Activated B cell treated with CpG ODN at 0.5 μM for 24 hours (primary cell): Measurements from ENCODE around the gene MOB3C. TPM values are rescaled to one million over a fixed set of nuclear protein-coding genes. Genes with fewer than 3 reads are reported as not detected.
"Not testable (repeated sequence)": the region's sequence is repeated elsewhere in the genome, so short reads cannot be mapped to it uniquely, and the experiment has no call there.

ENCODE experiments used
- ATAC-seq: fragments of 200-7000 bp; cut with Tn5 transposase; one replicate; pipeline ENCODE4 v1.10.0; 2021; ENCODE audit warnings: low read depth, mild to moderate bottlenecking, moderate library complexity
- CTCF ChIA-PET: fragments of 350-600 bp; sonication (Branson Sonifier 250); formaldehyde crosslinking; loops from one replicate; lab custom pipeline; 2021; ENCODE audit warnings: antibody characterized with exemption; lab: Charles Lee
- POLR2A ChIA-PET: fragments of 350-600 bp; sonication (Branson Sonifier 250); formaldehyde crosslinking; loops from one replicate; lab custom pipeline; 2021; ENCODE audit warnings: antibody characterized with exemption; lab: Charles Lee
- DNase-seq: peaks from one replicate; pipeline ENCODE4 v3.0.0; 2022
- H3K27ac Mint-ChIP-seq: one replicate; pipeline ENCODE4 v1.8.0; 2020; ENCODE audit warnings: mixed read lengths
- H3K27me3 Mint-ChIP-seq: one replicate; pipeline ENCODE4 v1.8.0; 2021; ENCODE audit warnings: mixed read lengths
- H3K36me3 Mint-ChIP-seq: one replicate; pipeline ENCODE4 v1.8.0; 2021; ENCODE audit warnings: low read depth, mixed read lengths
- H3K4me1 Mint-ChIP-seq: one replicate; pipeline ENCODE4 v1.8.0; 2021; ENCODE audit warnings: mixed read lengths
- H3K4me3 Mint-ChIP-seq: one replicate; pipeline ENCODE4 v1.8.0; 2020; ENCODE audit warnings: mild to moderate bottlenecking, mixed read lengths
- H3K9me3 Mint-ChIP-seq: one replicate; pipeline ENCODE4 v1.8.0; 2020; ENCODE audit warnings: mixed read lengths
- intact Hi-C: fragments of 100-400 bp; cut with micrococcal nuclease; formaldehyde crosslinking; loops from one replicate; pipeline ENCODE4 v1.15.1; 2024
- total RNA-seq: library from RNA; stranded (reverse); gene quantifications from 2 replicates; pipeline ENCODE4 v1.2.3, GENCODE V29; 2022
- TF ChIP-seq, protein P1 (sequence below): fragments of 200-600 bp; IDR thresholded peaks from one replicate; pipeline ENCODE4 v1.8.0; 2022; ENCODE audit warnings: antibody characterized with exemption, mild to moderate bottlenecking

Gene MOB3C
- total RNA-seq, 1 donor from 2014 or later: 10.7 TPM

DNA sequence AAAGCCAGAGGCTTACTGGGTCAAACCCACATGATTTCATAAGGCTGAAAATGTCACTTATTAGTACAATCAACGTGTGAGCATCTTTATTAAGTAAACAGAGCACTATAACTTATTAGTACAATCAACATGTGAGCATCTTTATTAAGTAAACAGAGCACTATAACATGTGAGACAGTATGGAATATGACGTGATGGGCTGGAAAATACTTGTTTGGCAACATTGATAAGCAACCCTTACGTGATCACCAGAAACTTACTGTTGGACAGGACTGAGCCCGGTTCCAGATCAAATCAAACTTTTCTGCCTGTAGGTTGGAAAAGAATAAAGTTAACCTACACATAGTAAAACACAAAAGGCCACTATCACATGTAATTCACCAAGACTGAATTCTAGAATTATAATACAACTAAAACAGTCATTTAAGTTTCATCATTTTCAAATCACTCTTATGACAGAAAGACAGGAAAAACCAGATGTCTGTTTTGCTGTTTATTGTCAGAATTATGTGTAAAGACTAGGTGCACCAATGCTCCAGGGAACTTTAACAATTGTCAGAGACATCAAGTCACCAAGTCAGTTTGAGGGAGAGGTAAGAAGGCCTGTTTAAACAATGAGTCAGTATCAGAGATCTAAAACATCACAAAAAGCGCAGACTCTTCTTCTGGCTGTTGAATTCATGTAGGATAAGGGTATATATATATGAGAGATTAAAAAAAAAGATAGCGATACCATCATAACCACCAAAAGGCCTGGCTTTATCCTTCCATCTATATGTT is 35.9 kb upstream of the MOB3C start:
- ATAC-seq: no peak
- intact Hi-C loops: no loop called here
- ChIA-PET CTCF (no interaction called here), POLR2A (interaction anchor here (0.7 kb wide), 1 partner anchor 51 kb away, joined by 7 read pairs; no protein-coding TSS in a partner anchor)
- H3K27me3 Mint-ChIP-seq: no peaks in the 10 kb centered on the region
- TF ChIP-seq, protein P1, sequence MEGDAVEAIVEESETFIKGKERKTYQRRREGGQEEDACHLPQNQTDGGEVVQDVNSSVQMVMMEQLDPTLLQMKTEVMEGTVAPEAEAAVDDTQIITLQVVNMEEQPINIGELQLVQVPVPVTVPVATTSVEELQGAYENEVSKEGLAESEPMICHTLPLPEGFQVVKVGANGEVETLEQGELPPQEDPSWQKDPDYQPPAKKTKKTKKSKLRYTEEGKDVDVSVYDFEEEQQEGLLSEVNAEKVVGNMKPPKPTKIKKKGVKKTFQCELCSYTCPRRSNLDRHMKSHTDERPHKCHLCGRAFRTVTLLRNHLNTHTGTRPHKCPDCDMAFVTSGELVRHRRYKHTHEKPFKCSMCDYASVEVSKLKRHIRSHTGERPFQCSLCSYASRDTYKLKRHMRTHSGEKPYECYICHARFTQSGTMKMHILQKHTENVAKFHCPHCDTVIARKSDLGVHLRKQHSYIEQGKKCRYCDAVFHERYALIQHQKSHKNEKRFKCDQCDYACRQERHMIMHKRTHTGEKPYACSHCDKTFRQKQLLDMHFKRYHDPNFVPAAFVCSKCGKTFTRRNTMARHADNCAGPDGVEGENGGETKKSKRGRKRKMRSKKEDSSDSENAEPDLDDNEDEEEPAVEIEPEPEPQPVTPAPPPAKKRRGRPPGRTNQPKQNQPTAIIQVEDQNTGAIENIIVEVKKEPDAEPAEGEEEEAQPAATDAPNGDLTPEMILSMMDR: no peak
- H3K4me1 Mint-ChIP-seq: no peaks in the 10 kb centered on the region
- no peak overlapping the region for H3K4me3 Mint-ChIP-seq
- no peak overlapping the region for H3K27ac Mint-ChIP-seq
- peaks cover 9% of the 10 kb centered on the region for H3K9me3 Mint-ChIP-seq
- peaks cover 71% of the 10 kb centered on the region for H3K36me3 Mint-ChIP-seq
- no peak for DNase-seq

DNA sequence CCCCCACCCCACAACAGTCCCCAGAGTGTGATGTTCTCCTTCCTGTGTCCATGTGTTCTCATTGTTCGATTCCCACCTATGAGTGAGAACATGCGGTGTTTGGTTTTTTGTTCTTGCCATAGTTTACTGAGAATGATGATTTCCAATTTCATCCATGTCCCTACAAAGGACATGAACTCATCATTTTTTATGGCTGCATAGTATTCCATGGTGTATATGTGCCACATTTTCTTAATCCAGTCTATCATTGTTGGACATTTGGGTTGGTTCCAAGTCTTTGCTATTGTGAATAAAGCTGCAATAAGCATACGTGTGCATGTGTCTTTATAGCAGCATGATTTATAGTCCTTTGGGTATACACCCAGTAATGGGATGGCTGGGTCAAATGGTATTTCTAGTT is 34.5 kb upstream of the MOB3C start:
- H3K9me3 Mint-ChIP-seq, POLR2A ChIA-PET, H3K4me1 Mint-ChIP-seq, H3K27me3 Mint-ChIP-seq, intact Hi-C loops, H3K4me3 Mint-ChIP-seq, CTCF ChIA-PET, DNase-seq, H3K27ac Mint-ChIP-seq, ATAC-seq: not testable (repeated sequence)
- peaks cover 70% of the 10 kb centered on the region for H3K36me3 Mint-ChIP-seq

DNA sequence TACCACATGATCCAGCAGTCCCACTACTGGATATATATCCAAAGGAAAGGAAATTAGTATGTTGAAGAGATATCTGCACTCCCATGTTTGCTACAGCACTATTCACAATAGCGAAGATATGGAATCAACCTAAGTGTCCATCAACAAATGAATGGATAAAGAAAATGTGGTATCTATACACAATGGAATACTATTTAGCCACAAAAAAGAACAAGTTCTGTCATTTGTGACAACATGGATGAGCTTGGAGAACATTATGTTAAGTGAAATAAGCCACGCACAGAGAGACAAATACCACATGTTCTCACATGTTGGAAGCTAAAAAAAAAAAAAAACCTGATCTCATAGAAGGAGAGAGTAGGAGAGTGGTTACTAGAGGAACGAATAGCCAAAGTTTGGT is 33.9 kb upstream of the MOB3C start:
- POLR2A ChIA-PET: no interaction called here
- Mint-ChIP-seq H3K27me3 (no peaks in the 10 kb centered on the region), H3K36me3 (peaks cover 63% of the 10 kb centered on the region), H3K4me1 (no peaks in the 10 kb centered on the region), H3K27ac (no peak overlapping the region), H3K4me3 (no peak overlapping the region), H3K9me3 (peaks cover 9% of the 10 kb centered on the region)
- no peak for DNase-seq
- intact Hi-C loops: no loop called here
- ATAC-seq: no peak
- CTCF ChIA-PET: no interaction called here
- TF ChIP-seq, protein P1: no peak

DNA sequence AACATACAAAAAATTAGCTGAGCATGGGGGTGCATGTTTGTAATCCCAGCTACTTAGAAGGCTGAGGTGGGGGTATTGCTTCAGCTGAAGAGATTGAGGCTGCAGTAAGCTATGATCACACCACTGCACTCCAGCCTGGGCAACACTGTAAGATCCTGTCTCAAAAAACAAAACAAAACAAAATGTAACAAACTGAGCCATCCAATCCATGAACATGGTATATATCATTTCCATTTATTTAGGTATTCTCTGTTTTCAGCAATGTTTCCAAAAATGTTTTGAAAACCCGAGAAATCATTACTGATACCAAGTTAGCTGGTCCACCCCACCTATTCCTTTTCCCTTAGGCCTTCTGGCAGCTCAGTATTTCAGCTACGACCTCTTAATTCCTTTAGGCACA is 33.2 kb upstream of the MOB3C start:
- Mint-ChIP-seq H3K27ac (no peak overlapping the region), H3K36me3 (peaks cover 57% of the 10 kb centered on the region), H3K9me3 (peaks cover 7% of the 10 kb centered on the region), H3K4me3 (no peak overlapping the region), H3K27me3 (no peaks in the 10 kb centered on the region), H3K4me1 (no peaks in the 10 kb centered on the region)
- no peak for ATAC-seq
- intact Hi-C loops: no loop called here
- TF ChIP-seq, protein P1: no peak
- no peak for DNase-seq
- CTCF ChIA-PET: no interaction called here
- POLR2A ChIA-PET: no interaction called here

DNA sequence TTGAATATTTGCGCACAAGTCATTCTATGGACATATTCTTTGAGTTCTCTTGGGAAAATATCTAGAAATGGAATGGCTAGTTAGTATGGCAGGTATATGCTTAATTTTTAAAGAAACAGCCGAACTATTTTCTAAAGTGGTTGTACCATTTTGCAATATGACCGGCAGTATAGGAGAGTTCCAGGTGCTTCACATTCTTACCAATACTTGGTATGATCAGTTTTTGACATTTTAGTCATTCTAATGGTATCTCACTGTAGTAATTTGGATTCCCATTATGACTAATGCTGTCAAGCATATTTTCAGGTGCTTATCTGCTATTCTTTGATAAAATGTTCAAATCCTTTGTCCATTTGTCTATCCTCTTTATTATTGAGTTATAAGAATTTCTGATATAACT is 31.0 kb upstream of the MOB3C start:
- TF ChIP-seq, protein P1: no peak
- no peaks in the 10 kb centered on the region for H3K27me3 Mint-ChIP-seq
- peaks cover 5% of the 10 kb centered on the region for H3K9me3 Mint-ChIP-seq
- peaks cover 48% of the 10 kb centered on the region for H3K36me3 Mint-ChIP-seq
- H3K4me3 Mint-ChIP-seq: no peak overlapping the region
- intact Hi-C loops: no loop called here
- ATAC-seq (no peak), DNase-seq (no peak)
- no peaks in the 10 kb centered on the region for H3K4me1 Mint-ChIP-seq
- ChIA-PET POLR2A (no interaction called here), CTCF (no interaction called here)
- no peak overlapping the region for H3K27ac Mint-ChIP-seq
